ENCODE measurements around the gene RMI2.

The RMI2 gene

DNA sequence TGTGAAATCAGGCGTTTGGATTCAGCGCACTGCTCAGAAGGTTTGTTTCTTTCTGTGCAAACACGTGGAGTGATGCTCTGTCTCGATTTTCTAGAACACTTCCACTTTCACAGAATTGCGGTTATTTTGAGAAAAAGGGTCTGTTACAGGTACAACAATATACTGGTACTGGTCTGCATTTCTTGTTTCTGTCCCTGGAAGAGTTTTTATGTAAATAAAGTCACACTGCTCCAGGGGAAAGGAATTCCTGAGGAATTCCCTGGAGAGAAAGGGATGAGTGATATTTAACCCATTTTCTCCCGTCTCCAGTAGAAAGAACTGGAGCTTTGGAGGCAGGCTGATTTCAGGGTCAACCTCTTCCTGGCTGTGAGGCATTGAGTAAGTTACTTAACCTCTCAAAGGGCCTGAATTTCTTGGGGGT lies 16.2 kb upstream of the RMI2 start:
- no peak for DNase-seq

DNA sequence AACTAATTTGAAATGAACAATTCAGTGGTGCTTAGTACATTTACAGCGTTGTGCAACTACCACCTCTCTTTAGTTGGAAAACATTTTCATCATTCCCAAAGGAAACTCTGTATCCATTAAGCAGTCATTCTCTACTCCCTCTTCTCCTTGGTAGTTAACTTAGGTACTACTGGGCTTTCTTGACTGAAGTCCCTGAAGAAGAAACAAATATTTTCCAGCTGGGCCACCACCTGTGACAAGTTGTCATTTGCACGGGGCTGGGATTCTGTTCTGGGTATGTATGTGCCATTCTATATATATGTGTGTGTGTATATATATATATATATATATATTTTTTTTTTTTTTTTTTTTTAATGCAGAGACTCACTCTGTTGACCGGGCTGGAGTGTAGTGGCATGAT lies 15.4 kb upstream of the RMI2 start:
- no peak for DNase-seq

DNA sequence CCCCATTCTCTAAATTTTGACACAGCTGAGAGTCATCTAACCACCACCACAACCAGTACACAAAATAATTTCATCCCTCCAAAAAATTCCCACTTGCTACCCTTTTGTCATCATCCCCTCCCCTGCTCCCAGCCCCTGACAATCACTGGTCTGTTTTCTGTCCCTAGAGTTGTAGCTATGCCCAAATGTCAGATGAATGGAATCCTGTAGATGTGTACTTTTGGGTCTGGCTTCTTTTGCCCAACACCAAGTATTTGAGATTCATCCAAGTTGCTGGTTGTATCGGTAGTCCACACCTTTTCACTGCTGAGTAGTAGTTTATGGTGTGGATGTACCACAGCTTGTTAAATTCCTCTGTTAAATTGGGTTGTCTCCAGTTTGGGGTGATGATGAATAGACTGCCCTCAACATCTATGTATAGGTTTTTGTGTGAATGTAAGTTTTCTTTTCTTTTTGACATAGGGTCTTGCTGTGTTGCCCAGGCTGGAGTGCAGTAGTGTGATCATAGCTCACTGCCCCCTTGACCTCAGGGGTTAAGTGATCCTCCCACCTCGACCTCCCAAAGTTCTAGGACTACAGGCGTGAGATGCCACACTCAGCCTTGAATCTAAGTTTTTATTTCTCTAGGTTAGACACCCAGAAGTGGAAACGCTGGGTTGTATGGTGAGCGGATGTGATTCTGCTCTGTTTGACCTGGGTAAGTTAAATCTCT lies 14.6 kb upstream of the RMI2 start:
- no peak for DNase-seq

DNA sequence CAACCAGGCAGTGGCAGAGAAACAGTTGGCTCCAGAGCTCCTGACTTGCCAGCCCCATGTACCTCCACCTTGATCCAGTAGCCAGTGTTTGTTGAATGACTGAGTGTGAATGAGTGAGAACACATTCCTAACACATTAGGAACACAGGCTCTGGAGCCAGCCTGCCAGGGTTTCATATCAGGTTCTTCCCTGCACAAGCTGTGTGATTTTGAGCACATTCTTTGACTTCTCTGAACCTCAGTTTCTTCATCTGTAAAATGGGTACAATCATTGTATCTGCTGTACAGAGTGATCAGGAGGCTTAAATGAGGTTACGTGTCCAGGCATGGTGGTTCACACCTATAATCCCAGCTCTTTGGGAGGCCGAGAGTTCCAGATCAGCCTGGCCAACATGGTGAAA lies 13.3 kb upstream of the RMI2 start:
- DNase-seq = no peak

DNA sequence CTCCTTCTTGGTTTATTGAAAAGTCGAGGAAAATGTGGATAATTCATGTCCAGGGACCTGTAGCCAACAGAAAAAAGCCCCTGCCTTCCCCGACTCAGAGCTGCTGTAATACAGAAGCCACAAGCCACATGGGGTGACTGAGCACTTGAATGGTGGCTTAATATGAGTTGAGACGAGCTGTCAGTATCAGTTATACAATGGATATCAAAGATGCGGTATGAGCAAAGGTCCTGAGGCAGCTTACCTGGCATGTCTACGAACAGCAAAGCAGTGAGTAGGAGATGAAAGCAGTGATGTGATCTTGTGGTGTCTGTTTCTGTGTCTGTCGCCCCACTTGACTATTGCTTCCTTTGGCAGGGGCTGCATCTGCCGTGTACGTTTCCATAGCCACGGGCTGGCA lies 12.2 kb upstream of the RMI2 start:
- no peak for DNase-seq

DNA sequence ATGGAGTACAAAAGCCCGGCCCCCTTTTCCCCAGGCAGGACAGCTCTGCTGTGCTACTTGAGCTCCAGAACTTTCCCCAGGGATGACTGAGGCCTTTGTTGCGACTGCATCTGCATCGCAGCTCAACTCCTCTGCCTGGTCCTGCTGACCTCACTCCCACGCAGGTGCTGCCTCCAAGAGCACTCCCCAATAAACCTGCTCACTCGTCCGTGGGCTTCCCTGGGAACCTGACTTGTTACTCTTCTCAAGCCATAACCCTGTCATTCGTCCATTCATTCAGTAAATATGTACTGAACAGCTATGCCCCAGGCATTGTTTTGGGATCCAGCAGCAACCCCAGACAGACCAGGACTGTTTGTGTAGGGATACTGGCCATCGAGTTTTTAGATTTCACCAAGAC lies 11.6 kb upstream of the RMI2 start:
- no peak for DNase-seq

DNA sequence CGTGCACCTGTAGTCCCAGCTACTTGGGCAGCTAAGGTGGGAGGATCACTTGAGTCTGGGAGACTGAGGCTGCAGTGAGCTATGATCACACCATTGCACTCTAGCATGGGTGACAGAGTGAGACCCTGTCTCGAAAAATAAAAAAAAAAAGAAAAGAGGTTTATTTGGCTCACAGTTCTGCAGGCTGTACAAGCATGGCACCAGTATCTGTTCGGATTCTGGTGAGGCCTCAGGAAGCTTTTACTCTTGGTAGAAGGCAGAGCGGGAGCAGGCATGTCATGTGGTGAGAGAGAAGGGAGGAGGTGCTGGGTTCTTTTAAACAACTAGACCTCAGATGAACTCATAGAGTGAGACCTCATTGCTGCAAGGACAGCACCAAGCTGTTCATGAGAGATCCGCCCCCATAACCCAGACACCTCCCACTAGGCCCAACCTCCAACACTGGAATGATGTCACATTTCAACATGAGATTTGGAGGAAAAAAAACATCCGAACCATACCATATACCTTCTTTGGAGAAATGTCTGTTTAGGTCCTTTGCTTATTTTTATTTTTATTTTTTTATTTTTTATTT lies 10.3 kb upstream of the RMI2 start:
- DNase-seq = no peak

DNA sequence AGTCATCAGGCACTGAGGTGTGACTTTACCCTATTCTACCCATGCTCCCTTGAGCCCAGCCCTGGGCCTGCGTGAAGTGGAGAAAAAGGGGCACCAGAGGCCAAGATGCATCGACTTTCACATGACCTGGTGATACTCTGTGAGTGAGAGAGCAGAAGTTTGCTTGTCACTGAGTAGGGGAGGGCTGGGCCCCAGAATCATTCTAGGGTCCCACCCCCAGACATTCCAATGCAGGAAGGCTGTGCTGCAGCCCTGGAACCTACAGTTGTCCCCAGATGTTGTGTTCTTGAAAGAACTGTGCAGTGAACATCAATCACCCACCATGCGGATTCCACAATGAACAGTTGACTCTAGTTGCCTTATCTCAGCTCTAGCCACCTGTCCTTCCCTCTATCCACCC lies 6.2 kb upstream of the RMI2 start:
- no peak for DNase-seq

DNA sequence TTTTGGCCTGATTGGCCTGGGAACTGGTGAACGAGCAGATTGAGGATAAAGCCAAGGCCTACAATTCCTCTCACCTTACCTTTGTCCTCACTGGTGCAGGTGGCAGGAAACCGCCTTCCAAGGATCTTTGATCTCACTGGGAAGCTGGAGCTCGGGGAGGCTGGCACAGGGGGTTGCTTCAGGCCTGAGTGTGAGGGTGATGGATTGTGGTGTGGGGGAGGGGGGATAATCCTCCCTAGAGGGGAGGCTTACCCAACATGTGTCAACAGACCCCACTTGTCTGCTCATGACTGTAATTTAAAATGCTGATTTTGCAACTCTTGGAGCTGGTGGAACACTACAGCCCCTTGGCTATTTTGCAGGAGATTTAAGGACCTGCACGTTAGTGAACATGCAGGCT lies 4.5 kb upstream of the RMI2 start:
- no peak for DNase-seq

DNA sequence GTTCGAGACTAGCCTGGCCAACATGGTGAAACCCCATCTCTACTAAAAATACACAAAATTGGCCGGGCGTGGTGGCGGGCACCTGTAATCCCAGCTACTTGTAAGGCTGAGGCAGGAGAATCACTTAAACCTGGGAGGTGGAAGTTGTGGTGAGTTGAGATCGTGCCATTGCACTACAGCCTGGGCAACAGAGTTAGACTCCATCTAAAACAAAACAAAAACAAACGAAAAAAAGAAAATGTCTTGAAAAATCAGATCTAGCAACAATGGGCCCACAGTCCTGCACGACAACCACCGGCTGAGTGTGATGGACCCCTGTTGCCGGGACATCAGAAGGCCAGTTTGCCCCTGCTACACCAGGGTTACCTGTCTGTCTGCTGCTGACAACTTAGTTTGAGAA lies 3.9 kb upstream of the RMI2 start:
- DNase-seq = no peak

DNA sequence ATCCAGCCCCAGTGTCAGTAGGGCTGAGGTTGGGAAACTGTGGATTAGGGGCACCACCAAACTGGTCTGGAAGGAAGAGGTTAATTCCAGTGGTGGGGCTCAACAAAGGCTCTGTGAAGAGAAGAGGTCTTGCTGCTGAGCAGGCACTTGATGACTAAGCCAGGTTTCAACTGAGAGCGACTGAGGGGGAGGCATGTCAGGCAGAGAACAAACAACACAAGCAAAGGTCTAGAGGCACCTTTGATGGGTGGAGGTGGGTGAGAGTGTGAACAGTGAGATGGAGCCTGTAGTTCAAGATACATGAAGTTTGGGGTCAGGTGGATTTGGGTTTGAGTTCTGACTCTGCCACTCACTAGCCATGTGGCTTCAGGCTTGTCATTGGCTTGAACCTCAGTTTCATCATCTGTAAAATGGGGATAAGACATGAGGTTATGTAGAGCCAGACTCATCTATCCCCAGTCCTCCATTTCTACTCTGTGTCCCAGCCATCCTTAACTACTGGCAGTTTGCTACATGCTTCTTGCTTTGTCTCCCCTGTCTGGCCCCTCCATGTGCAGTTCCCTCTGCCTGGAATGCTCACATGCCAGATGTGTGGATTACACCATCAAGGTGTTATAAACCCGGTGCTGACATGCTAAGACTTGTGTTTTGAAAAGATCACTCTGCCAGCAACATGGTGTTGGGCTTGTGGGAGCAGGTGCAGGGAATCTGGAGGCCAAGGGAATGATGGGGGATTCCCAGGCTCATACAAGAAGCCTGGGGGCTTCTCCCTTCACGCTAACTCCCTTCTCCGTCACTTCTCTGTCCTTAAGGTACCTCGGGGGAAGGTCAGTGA lies 3.0 kb upstream of the RMI2 start:
- no peak for DNase-seq

DNA sequence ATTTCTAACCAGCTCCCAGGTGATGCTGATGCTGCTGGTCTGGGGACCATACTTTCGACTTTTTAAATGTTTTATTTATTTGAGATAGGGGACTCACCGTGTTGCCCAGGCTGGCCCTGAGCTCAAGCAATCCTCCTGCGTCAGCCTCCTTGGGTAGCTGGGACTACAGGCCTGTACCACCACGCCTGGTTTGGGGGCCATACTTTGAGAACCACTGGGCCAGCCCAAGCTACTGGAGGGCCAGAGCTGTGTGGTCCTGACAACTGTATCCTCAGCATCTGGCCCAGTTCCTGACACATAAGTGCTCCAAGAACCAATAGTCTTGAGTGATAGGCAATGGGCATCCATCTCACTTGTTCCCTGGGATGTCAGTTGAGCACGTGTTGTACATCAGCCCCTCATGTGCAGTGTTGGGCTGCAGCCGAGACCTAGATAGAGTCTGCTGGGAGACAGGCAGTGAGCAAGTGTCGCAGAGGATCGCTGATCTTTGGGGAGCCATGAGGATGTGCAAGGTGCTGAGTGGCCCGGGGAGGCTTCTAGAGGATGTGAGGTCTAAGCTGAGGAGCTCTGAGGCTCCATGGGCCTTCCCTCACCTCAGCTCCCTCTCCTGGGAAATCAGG lies 1.6 kb downstream of the RMI2 start:
- DNase-seq = no peak

DNA sequence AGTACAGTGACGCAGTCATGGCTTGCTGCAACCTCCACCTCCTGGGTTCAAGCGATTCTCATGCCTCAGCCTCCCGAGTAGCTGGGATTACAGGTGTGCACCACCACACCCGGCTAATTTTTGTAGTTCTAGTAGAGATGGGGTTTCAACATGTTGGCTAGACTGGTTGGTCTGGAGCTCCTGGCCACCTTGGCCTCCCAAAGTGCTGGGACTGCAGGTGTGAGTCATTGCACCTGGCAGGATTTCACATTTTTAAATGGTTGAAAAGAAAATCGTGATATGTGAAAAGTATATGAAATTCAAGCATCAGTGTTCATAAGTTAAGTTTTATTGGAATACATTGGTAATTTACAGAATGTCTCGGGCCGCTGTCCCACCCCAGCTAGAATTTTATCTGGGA lies 2.6 kb downstream of the RMI2 start:
- DNase-seq = no peak

DNA sequence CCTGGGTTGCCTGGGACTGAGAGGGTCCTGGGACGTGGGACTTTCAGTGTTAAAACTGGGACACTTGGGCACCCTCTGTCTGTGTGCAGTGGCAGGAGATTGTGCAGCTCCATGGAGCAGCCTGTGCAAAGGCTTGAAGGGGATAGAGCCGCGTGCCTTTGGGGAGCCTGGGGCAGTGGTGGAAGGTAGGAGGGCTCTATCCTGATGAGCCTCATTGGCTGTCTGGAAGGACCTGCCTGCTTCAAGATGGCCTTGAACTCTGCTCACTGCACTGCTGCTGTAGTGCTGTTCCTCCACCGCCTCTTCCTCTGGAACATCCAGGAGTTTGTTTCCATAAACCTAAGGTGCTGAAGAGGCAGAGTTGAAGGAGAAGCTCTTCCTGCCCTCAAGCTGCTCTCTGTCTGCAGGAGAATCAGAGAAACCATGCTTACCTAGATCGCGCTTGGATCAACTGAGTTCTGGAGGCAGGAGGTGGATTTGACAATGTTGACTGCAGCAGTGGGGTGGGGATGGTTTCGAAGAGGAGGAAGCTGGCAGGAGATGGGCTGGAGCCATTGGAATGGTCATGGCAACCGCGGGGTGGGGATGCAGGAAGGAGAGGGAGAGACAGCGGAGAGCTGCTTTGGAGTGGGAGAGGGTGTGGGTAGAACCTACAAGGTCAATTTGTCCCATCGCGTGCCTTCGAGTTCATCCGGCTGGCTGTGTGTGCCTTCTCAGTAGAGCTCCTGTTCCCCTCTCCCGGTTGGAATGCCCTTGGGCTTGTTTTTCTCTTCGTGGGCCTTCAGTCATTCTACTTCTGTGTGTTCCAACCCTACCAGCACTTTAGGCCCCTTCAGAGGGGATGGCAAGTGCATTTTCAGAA lies 3.7 kb downstream of the RMI2 start:
- no peak for DNase-seq

DNA sequence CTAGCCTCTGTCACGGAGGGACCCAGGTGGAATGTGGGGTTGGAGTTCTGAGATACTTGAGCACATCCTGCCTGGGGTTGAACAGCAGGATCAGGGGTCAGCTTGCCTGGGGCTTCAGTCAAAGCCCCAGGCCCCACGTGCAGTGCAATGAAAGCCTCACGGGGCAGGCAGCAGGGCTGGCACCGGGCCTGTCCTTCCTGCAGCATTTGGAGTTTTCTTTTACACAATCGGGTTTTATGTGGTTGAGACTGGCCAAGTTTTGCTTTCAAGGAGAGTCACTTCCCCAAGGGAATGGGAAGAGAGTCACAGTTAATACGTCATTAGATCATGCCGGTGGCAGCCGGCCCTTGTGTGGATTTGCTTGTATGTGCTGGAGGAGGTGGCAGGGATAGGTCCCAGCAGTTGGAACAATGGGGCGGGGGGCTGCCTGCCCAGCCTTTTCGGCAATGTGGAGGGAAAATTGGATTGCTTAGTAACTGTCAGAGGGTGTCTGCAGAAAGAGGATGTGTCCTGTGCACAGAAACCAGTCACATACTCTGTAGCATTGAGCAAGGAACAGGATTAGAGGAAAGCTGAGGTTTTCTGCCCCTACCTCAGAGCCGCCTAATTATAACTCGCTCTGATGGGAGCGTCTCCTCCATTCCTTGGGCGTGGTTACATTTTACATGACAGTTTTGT lies 4.5 kb downstream of the RMI2 start:
- DNase-seq = peak; percentile 80

DNA sequence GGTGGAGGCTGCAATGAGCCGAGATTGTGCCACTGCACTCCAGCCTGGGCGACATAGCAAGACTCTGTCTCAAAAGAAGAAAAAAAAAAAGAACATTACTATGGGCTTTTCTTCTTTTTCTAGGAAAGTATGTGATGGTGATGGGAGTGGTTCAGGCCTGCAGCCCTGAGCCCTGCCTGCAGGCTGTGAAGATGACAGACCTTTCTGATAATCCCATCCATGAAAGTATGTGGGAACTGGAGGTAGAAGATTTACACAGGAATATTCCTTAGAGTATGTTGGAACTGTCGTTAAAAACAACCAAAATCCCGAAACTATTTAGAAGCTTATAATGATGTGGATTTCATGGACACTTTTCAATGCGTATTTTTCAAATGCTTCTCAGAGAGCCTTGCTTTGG lies 5.3 kb downstream of the RMI2 start:
- no peak for DNase-seq

DNA sequence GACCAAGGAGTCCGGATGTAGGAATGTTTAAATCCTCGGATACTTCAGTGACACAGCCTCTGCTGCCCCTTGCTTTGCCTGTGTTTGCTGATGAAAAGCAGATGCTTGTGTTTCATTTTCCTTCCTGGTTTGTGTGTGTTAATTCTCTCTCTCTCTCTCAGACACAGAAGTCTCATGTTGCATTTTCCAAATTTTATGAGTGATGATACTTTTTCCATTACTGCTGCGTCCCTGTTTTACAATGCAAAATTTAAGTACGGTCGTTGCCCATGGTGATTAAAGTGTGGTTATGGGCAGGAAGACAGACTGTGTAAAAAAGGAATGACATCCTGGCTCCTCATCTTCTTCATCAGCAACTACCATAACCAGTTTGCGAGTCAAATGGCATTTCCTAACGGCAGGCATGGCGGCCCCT lies 5.7 kb downstream of the RMI2 start:
- DNase-seq = no peak

DNA sequence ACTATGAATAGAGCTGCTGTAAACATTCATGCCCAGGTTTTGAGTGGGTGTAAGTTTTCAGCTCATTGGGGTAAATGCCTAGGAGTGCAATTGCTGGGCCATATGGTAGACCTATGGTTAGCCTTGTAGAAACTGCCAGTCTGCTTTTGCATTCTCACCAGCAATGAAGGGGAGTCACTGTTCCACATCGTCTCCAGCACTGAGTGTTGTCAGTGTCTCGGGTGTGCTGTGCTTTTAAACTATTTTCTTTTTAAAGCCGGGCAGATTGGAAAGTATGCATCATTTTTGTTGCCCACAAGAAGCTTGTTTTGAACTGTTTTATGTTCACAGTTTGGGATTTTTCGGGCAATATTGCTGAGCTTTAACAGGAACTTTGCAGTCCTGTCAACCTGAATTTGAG lies 7.9 kb downstream of the RMI2 start:
- DNase-seq = no peak

DNA sequence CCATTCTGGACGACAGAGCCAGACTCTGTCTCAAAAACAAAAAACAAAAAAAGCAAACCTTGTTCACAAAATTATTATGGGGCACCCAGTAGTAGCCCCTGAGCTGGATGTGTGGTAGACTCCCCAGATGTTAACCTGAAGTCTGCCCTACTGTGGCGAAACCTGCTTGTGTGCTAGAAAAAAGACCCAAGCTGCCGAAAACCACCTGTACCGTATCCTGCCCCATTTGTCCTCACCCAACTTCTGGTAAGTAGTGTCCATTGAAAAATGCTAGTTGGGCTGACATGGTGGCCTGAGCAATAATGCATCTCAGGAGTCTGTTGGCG lies 9.1 kb downstream of the RMI2 start:
- no peak for DNase-seq

DNA sequence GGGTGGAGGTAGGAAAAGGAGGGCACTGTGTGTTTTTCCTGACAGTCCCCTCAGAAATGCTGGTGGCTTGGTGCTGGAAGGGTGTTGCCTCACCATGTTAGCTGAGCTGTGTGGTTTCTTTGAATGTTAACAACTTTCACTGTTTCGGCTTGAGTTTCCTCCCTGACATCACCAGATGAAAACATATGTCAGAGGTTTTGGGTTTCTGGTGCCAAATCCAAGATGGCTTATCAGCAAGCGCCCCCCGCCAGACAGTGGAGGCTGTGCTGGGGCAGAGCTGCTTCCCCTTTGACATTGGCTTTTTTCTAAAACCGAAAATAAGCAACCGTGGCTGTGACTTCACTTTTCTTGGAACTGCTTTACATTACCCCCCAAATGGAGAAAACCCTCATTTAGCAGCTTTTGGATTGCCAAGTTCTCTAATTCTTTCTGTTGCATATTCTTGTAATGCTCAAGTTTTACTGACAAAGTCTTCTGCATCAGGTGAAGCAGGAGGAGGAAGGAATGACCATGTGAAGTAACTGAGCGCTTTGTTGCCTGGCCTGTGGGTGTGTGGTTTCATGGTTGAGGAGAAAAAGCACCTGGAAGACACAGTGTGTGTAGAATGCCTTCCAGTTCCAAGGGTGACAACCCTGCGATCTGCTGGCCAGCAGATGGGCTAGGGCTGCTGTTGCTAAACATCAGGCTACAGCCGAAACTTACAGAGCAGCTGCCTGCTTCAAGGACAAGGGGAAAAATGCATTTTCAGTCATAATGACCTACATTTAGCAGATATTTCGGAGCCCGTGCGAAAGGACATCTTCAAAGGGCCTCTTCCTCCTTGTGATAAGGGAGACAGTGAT lies 9.7 kb downstream of the RMI2 start:
- peak; percentile 4 for DNase-seq

DNA sequence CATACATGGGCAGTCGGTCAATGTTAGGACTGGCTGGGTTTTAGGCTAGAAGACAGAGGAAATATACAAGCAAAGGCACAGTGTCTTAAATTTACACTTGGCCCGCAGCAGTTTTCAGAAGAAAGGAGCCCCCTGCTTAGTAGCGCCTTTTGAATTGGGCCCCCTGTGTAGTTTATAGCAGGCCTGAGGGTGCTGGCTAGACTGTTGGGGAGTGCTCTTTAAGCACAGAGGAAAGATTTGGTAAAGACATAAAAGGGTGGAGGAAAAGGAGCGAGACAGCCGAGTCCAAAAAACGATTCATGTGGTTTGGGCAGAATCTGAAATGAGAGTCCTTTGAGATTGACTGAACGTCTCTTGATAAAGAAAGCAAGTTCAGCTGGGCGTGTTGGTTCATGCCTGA lies 10.6 kb downstream of the RMI2 start:
- no peak for DNase-seq
